Thyroid gland (tissue), 4 donors: ENCODE results near the gene PGLYRP2. TPM values are rescaled to one million over a fixed set of nuclear protein-coding genes. Genes with fewer than 3 reads are reported as not detected.
A peak's percentile ranks its signal among the peaks of the same experiment; 100 is the strongest.

Experiments
- DNase-seq, 2 donors: peaks; one replicate each; pipeline ENCODE4 v3.0.0-alpha.2; 2019
- H3K27ac ChIP-seq, 3 donors: fragments of 200-600 bp; sonication (generic); 1 replicate in 2 of 3; 2 replicates in 1 of 3; pipeline ENCODE4 v1.5.1; 2016 to 2019; ENCODE audit warnings: mild to moderate bottlenecking in 1 of 3, moderate library complexity in 1 of 3
- H3K27me3 ChIP-seq: fragments of 200-600 bp; sonication (generic); one replicate; pipeline ENCODE4 v1.5.1; 2019
- H3K36me3 ChIP-seq, 2 donors: fragments of 200-600 bp; sonication (generic); one replicate each; pipeline ENCODE4 v1.5.1; 2016 to 2019
- H3K4me1 ChIP-seq, 2 donors: fragments of 200-600 bp; sonication (generic); one replicate each; pipeline ENCODE4 v1.5.1; 2017 to 2019
- H3K4me3 ChIP-seq, 3 donors: fragments of 200-600 bp; sonication (generic); replicated peaks in 1 of 3; 1 replicate in 2 of 3; 2 replicates in 1 of 3; pipeline ENCODE4 v1.5.1; 2016; ENCODE audit warnings: mild to moderate bottlenecking in 1 of 3
- H3K9me3 ChIP-seq: fragments of 200-600 bp; sonication (generic); one replicate; pipeline ENCODE4 v1.5.1; 2017
- CTCF ChIP-seq, 6 experiments: fragments of 200-600 bp in 3 of 6; fragments of 450-650 bp in 3 of 6; sonication (generic) in 3 of 6; IDR thresholded peaks; one replicate each; pipeline ENCODE4 v1.5.1; 2016 to 2019; ENCODE audit warnings: antibody characterized with exemption in 6 of 6, mild to moderate bottlenecking in 2 of 6, inconsistent platforms in 1 of 6, moderate library complexity in 1 of 6
- POLR2A ChIP-seq, 2 donors: fragments of 450-650 bp; IDR thresholded peaks; one replicate each; pipeline ENCODE4 v1.6.1; 2017; ENCODE audit warnings: antibody characterized with exemption in 2 of 2, mild to moderate bottlenecking in 2 of 2, moderate library complexity in 1 of 2
- WGBS, 2 donors: methylation state at CpG; one replicate each; pipeline ENCODE4 v1.1.5; 2017; 5-methylcytosine and 5-hydroxymethylcytosine counted together
- intact Hi-C: fragments of 100-400 bp; cut with DNase I; formaldehyde crosslinking; loops from one replicate; pipeline ENCODE4 v1.15.1; 2023
- total RNA-seq, 4 donors: library from RNA; depleted of rRNA; stranded (reverse); fragments of >200 nt; gene quantifications; one replicate each; pipeline ENCODE4 v1.2.3, GENCODE V29; 2016

The PGLYRP2 gene
- total RNA-seq, 4 donors from 2014 or later = not detected

- Histone ChIP-seq H3K4me3 (peak overlapping the region; percentile 44 to 58 (median 53)), H3K4me1 (peaks cover 16 to 23% of the 10 kb centered on the region in 2 donors), H3K27me3 (no peaks in the 10 kb centered on the region), H3K27ac (peak overlapping the region; percentile 47 to 85 (median 63)), H3K36me3 (peaks cover 0 to 2% of the 10 kb centered on the region in 2 donors), H3K9me3 (no peaks in the 10 kb centered on the region)
- intact Hi-C loops = loop anchor here (2.0 kb wide), 1 partner anchor 16 kb away; the partner anchor contains the start of gene WIZ
- TF ChIP-seq CTCF (IDR thresholded peaks at IDR 0.05) = peak in 1 of 6 experiments; percentile 2
- TF ChIP-seq POLR2A (IDR thresholded peaks at IDR 0.05) = peak in 1 of 2 donors; percentile 57
- 1 to 7% methylated on average over 12 to 19 of the region's 75 CpGs for WGBS, 2 donors
- DNase-seq = peak; percentile 89 to 92
Measured at GRCh38 chr19:15432629-15433518, 46.4 kb downstream of the PGLYRP2 start.

GRCh38 chr19:15432018-15432494, 47.2 kb downstream of the PGLYRP2 start:
- Histone ChIP-seq H3K4me1 (peaks cover 16 to 23% of the 10 kb centered on the region in 2 donors), H3K27me3 (no peaks in the 10 kb centered on the region), H3K27ac (no peak overlapping the region), H3K36me3 (peaks cover 3 to 6% of the 10 kb centered on the region in 2 donors), H3K4me3 (peak overlapping the region in 2 of 3 donors; percentile 64 to 81), H3K9me3 (no peaks in the 10 kb centered on the region)
- 0% methylated on average over 13 to 18 of the region's 44 CpGs for WGBS, 2 donors
- no peak for TF ChIP-seq CTCF (IDR thresholded peaks at IDR 0.05)
- no peak for TF ChIP-seq POLR2A (IDR thresholded peaks at IDR 0.05)
- DNase-seq = no peak
- intact Hi-C loops = loop anchor here (2.0 kb wide), 1 partner anchor 17 kb away; the partner anchor contains the start of gene WIZ

GRCh38 chr19:15431396-15432017, 47.8 kb downstream of the PGLYRP2 start:
- peak overlapping the region in 2 of 3 donors; percentile 64 to 81 for H3K4me3 ChIP-seq
- no peaks in the 10 kb centered on the region for H3K9me3 ChIP-seq
- no peaks in the 10 kb centered on the region for H3K27me3 ChIP-seq
- 14 to 23% methylated on average over 7 of the region's 7 CpGs for WGBS, 2 donors
- H3K27ac ChIP-seq = no peak overlapping the region
- H3K4me1 ChIP-seq = peaks cover 16 to 23% of the 10 kb centered on the region in 2 donors
- peaks cover 8 to 12% of the 10 kb centered on the region in 2 donors for H3K36me3 ChIP-seq
- DNase-seq = no peak
- TF ChIP-seq POLR2A (IDR thresholded peaks at IDR 0.05) = no peak
- no peak for TF ChIP-seq CTCF (IDR thresholded peaks at IDR 0.05)
- intact Hi-C loops = loop anchor here (2.0 kb wide), 1 partner anchor 17 kb away; the partner anchor contains the start of gene WIZ

GRCh38 chr19:15430526-15431120, 48.7 kb downstream of the PGLYRP2 start:
- 88 to 92% methylated on average over 7 of the region's 10 CpGs for WGBS, 2 donors
- intact Hi-C loops = no loop called here
- Histone ChIP-seq H3K36me3 (peaks cover 15 to 18% of the 10 kb centered on the region in 2 donors), H3K27me3 (no peaks in the 10 kb centered on the region), H3K4me3 (no peak overlapping the region), H3K27ac (no peak overlapping the region), H3K4me1 (peaks cover 16 to 23% of the 10 kb centered on the region in 2 donors), H3K9me3 (no peaks in the 10 kb centered on the region)
- no peak for TF ChIP-seq CTCF (IDR thresholded peaks at IDR 0.05)
- no peak for TF ChIP-seq POLR2A (IDR thresholded peaks at IDR 0.05)
- DNase-seq = no peak
